Endodermal cell (in vitro differentiated cells): Measurements from ENCODE around the gene LRP2. TPM values are rescaled to one million over a fixed set of nuclear protein-coding genes. Genes with fewer than 3 reads are reported as not detected.

ENCODE experiments used
- DNase-seq: peaks from one replicate; pipeline ENCODE4 v3.0.0-alpha.2; 2017
- H3K27ac ChIP-seq: 2 replicates; pipeline ENCODE4 v1.5.1; 2013; ENCODE audit warnings: mild to moderate bottlenecking, low read depth, low read length, moderate library complexity
- H3K27me3 ChIP-seq: 2 replicates; pipeline ENCODE4 v1.6.1; 2013; ENCODE audit warnings: mild to moderate bottlenecking, low read length, moderate library complexity; ENCODE audit not compliant: insufficient read depth, control insufficient read depth, poor library complexity, severe bottlenecking
- H3K36me3 ChIP-seq: 2 replicates; pipeline ENCODE4 v1.7.0; 2013; ENCODE audit warnings: mild to moderate bottlenecking, low read length, moderate library complexity; ENCODE audit not compliant: control insufficient read depth, insufficient read depth
- H3K4me1 ChIP-seq: one replicate; pipeline ENCODE4 v1.7.0; 2013; ENCODE audit warnings: low read length; ENCODE audit not compliant: control insufficient read depth, insufficient read depth
- H3K4me3 ChIP-seq: 2 replicates; pipeline ENCODE4 v1.5.1; 2013; ENCODE audit warnings: mild to moderate bottlenecking, low read length, moderate library complexity
- H3K9ac ChIP-seq: 2 replicates; pipeline ENCODE4 v1.6.1; 2013; ENCODE audit warnings: mild to moderate bottlenecking, low read length, moderate library complexity; ENCODE audit not compliant: poor library complexity, severe bottlenecking; ENCODE audit errors: extremely low read depth
- H3K9me3 ChIP-seq: 2 replicates; pipeline ENCODE4 v1.6.1; 2013; ENCODE audit warnings: mild to moderate bottlenecking, low read length, moderate library complexity; ENCODE audit not compliant: control insufficient read depth
- H3K27ac Mint-ChIP-seq: 2 replicates; pipeline ENCODE4 v1.8.0; 2020; ENCODE audit warnings: mixed read lengths
- H3K27me3 Mint-ChIP-seq: 2 replicates; pipeline ENCODE4 v1.8.0; 2021; ENCODE audit warnings: mild to moderate bottlenecking, mixed read lengths; ENCODE audit not compliant: insufficient read depth
- H3K36me3 Mint-ChIP-seq: 2 replicates; pipeline ENCODE4 v1.8.0; 2020; ENCODE audit warnings: low read depth, mixed read lengths
- H3K4me1 Mint-ChIP-seq: 2 replicates; pipeline ENCODE4 v1.8.0; 2020; ENCODE audit warnings: mixed read lengths
- H3K4me3 Mint-ChIP-seq: 2 replicates; pipeline ENCODE4 v1.8.0; 2020; ENCODE audit warnings: mild to moderate bottlenecking, moderate library complexity, mixed read lengths
- H3K9me3 Mint-ChIP-seq: 2 replicates; pipeline ENCODE4 v1.8.0; 2020; ENCODE audit warnings: mild to moderate bottlenecking, mixed read lengths
- WGBS, 2 experiments: methylation state at CpG; one replicate each; pipeline versions ENCODE4 v1.1.5 to v1.1.7; 2013; ENCODE audit warnings: missing lambda C conversion rate in 2 of 2, mixed read lengths in 1 of 2; ENCODE audit not compliant: insufficient coverage in 1 of 2, insufficient read length in 1 of 2; 5-methylcytosine and 5-hydroxymethylcytosine counted together
- total RNA-seq, 2 donors: library from RNA; stranded (reverse); fragmentation: NEBNext Ultra II Directional in 1 of 2; extraction: Animal tissue kit (Norgen Biotek cat#: 25700) in 1 of 2; gene quantifications; 2 replicates in 1 of 2; 3 replicates in 1 of 2; pipeline ENCODE4 v1.2.1, GENCODE V29; 2021
- TF ChIP-seq, protein P1 (sequence below): fragments of 200-600 bp; sonication (generic); conservative IDR thresholded peaks from 2 replicates; pipeline ENCODE4 v1.5.0; 2021; ENCODE audit warnings: antibody characterized with exemption, mild to moderate bottlenecking

LRP2 gene
- total RNA-seq, 2 donors from 2014 or later = 2.2 to 3.5 TPM

GRCh38 chr2:169302364-169302763 is 60.0 kb downstream of the LRP2 start:
- no peak overlapping the region for H3K4me3 Mint-ChIP-seq

DNA sequence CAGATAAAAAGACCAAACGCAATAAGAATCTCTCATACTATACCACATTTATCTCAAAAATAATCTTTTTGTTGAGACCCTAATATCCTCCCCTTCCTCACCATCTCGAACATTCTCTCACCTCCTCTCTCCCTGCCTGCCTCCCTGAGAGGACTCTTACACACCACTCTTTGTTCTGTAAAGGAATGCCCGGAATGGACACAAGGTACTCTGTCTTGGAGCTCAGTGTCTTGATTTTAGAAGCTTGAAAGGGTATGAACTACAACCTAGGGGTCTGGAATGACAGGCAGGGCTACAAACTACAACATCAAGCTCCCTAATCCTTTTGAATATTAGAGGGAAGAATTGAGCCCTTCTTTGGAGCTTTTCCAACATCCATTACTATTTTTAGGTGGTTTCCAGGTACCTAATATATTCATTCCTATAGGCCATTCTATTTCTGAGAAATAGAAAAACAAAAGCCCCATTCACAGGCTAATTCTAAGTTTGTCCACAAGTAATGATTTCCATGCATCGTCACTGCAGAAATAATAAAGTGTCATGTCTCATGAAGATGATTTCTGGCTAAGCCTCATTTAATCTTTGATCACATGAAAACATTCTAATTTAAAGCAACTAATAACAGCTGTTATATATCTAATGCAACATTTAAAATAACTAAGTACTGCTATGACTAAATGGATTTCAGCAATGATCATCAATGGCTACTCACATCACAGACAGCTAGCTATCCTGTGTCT is 60.6 kb downstream of the LRP2 start:
- no peak overlapping the region for H3K4me3 Mint-ChIP-seq
- no peak for DNase-seq
- H3K9ac ChIP-seq = no peak overlapping the region
- H3K27me3 ChIP-seq = no peaks in the 10 kb centered on the region
- TF ChIP-seq, protein P1, sequence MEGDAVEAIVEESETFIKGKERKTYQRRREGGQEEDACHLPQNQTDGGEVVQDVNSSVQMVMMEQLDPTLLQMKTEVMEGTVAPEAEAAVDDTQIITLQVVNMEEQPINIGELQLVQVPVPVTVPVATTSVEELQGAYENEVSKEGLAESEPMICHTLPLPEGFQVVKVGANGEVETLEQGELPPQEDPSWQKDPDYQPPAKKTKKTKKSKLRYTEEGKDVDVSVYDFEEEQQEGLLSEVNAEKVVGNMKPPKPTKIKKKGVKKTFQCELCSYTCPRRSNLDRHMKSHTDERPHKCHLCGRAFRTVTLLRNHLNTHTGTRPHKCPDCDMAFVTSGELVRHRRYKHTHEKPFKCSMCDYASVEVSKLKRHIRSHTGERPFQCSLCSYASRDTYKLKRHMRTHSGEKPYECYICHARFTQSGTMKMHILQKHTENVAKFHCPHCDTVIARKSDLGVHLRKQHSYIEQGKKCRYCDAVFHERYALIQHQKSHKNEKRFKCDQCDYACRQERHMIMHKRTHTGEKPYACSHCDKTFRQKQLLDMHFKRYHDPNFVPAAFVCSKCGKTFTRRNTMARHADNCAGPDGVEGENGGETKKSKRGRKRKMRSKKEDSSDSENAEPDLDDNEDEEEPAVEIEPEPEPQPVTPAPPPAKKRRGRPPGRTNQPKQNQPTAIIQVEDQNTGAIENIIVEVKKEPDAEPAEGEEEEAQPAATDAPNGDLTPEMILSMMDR = no peak
- WGBS, 2 experiments = 84 to 100% methylated on average over 1 to 4 of the region's 4 CpGs
- H3K27ac ChIP-seq = no peak overlapping the region
- H3K4me3 ChIP-seq = no peak overlapping the region
- peaks cover 33% of the 10 kb centered on the region for H3K4me1 Mint-ChIP-seq
- no peaks in the 10 kb centered on the region for H3K9me3 Mint-ChIP-seq
- H3K27ac Mint-ChIP-seq = no peak overlapping the region
- no peaks in the 10 kb centered on the region for H3K36me3 Mint-ChIP-seq
- H3K27me3 Mint-ChIP-seq = peaks cover 2% of the 10 kb centered on the region
- no peaks in the 10 kb centered on the region for H3K36me3 ChIP-seq
- H3K9me3 ChIP-seq = no peaks in the 10 kb centered on the region
- peaks cover 3% of the 10 kb centered on the region for H3K4me1 ChIP-seq

More at GRCh38 chr2:169302364-169302763, 60.0 kb downstream of the LRP2 start:
- Histone ChIP-seq H3K4me1 (peaks cover 3% of the 10 kb centered on the region), H3K9me3 (no peaks in the 10 kb centered on the region), H3K27ac (no peak overlapping the region), H3K9ac (no peak overlapping the region), H3K4me3 (no peak overlapping the region), H3K27me3 (no peaks in the 10 kb centered on the region), H3K36me3 (no peaks in the 10 kb centered on the region)
- Mint-ChIP-seq H3K27me3 (peaks cover 2% of the 10 kb centered on the region), H3K27ac (no peak overlapping the region), H3K4me1 (peaks cover 28% of the 10 kb centered on the region), H3K36me3 (no peaks in the 10 kb centered on the region), H3K9me3 (no peaks in the 10 kb centered on the region)
- TF ChIP-seq, protein P1 = no peak
- DNase-seq = no peak
- 84 to 88% methylated on average over 4 of the region's 4 CpGs for WGBS, 2 experiments

DNA sequence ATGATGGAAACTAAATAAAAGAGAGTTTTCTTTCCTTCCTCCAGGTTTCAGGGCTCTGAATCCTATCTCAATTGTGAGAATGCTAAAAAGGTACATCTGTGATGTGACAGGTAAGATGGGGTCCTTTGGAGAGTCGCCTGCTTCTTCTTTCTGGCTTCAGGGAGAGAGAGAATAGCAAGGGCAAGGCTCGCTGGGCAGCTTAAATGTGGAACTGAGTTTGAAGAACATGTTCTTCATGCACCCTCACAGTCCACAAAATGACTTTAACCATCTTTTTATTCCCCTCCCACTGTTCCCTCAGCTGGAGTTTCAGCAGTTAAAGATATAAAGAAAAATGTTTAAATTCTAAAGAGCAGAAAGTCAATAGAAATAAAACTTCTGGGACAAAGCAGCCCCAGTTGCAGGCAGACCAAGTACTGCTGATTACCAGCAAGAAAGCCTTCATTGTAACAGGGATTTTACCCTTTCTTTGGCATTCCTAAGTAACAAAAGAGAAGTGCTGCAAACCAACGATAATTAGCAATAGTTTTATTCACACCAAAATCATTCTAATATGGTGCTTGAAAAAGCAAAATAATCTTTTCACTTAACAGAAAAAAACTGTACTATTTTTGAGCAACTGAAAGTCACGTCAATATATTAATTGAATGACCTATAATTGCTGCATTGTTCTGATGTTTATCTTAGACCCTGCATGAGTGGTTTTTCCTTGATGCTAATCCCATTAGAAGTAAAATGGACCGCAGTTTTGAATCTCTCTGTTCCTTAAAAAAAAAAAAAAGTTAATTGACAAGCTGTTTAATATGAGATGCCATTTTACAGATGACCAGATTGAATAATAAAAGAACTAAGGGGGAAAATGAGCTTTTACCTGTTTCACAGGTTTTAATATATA is 61.5 kb downstream of the LRP2 start:
- Mint-ChIP-seq H3K27me3 (peaks cover 2% of the 10 kb centered on the region), H3K9me3 (no peaks in the 10 kb centered on the region), H3K4me3 (no peak overlapping the region), H3K4me1 (peaks cover 41% of the 10 kb centered on the region), H3K36me3 (no peaks in the 10 kb centered on the region), H3K27ac (no peak overlapping the region)
- TF ChIP-seq, protein P1 = no peak
- WGBS, 2 experiments = 36% methylated on average over 5 of the region's 5 CpGs; no CpG with 5 or more reads in 1 of the 2 experiments
- no peak overlapping the region for H3K9ac ChIP-seq
- DNase-seq = no peak
- H3K27me3 ChIP-seq = no peaks in the 10 kb centered on the region
- peak overlapping the region; percentile 7 for H3K4me3 ChIP-seq
- peak overlapping the region; percentile 51 for H3K27ac ChIP-seq
- no peaks in the 10 kb centered on the region for H3K36me3 ChIP-seq
- no peaks in the 10 kb centered on the region for H3K9me3 ChIP-seq
- peaks cover 7% of the 10 kb centered on the region for H3K4me1 ChIP-seq
